Trophoblast cell (in vitro differentiated cells and primary cell): Measurements from ENCODE around the gene KRTAP4-9.
A peak's percentile ranks its signal among the peaks of the same experiment; 100 is the strongest.
"Not testable (repeated sequence)": the region's sequence is repeated elsewhere in the genome, so short reads cannot be mapped to it uniquely, and the experiment has no call there.

Experiments used
- DNase-seq, 2 donors: peaks; one replicate each; pipeline ENCODE4 v3.0.0-alpha.2; 2016
- H2AFZ ChIP-seq: 2 replicates; pipeline ENCODE4 v1.6.1; 2013; ENCODE audit warnings: low read length, moderate library complexity, mild to moderate bottlenecking; ENCODE audit not compliant: insufficient read depth, poor library complexity
- H2AK5ac ChIP-seq: 2 replicates; pipeline ENCODE4 v1.6.1; 2013; ENCODE audit warnings: mild to moderate bottlenecking, low read length
- H2BK120ac ChIP-seq: 2 replicates; pipeline ENCODE4 v1.6.1; 2013; ENCODE audit warnings: low read length, mild to moderate bottlenecking, moderate library complexity; ENCODE audit not compliant: insufficient read depth, poor library complexity
- H2BK12ac ChIP-seq: 2 replicates; pipeline ENCODE4 v1.6.1; 2013; ENCODE audit warnings: mild to moderate bottlenecking, low read length, moderate library complexity
- H2BK5ac ChIP-seq: 2 replicates; pipeline ENCODE4 v1.6.1; 2013; ENCODE audit warnings: low read length, low read depth, moderate library complexity, mild to moderate bottlenecking; ENCODE audit not compliant: poor library complexity
- H3K14ac ChIP-seq: 2 replicates; pipeline ENCODE4 v1.6.1; 2013; ENCODE audit warnings: mild to moderate bottlenecking, low read length
- H3K18ac ChIP-seq: 2 replicates; pipeline ENCODE4 v1.6.1; 2013; ENCODE audit warnings: mild to moderate bottlenecking, low read length
- H3K23ac ChIP-seq: 2 replicates; pipeline ENCODE4 v1.6.1; 2013; ENCODE audit warnings: low read length
- H3K27ac ChIP-seq: 2 replicates; pipeline ENCODE4 v1.5.1; 2013; ENCODE audit warnings: low read depth, mild to moderate bottlenecking, inconsistent platforms, low read length, moderate library complexity
- H3K27me3 ChIP-seq: 2 replicates; pipeline ENCODE4 v1.6.1; 2013; ENCODE audit warnings: inconsistent platforms, mild to moderate bottlenecking, low read length, moderate library complexity; ENCODE audit not compliant: insufficient read depth
- H3K36me3 ChIP-seq, 2 experiments: 1 replicate in 1 of 2; 2 replicates in 1 of 2; pipeline ENCODE4 v1.6.1; 2013; ENCODE audit warnings: low read length in 2 of 2, mild to moderate bottlenecking in 2 of 2, moderate library complexity in 1 of 2; ENCODE audit not compliant: insufficient read depth in 2 of 2, control insufficient read depth in 1 of 2
- H3K4ac ChIP-seq: 2 replicates; pipeline ENCODE4 v1.6.1; 2013; ENCODE audit warnings: low read depth, mild to moderate bottlenecking, low read length, moderate library complexity
- H3K4me1 ChIP-seq, 2 experiments: 1 replicate in 1 of 2; 2 replicates in 1 of 2; pipeline ENCODE4 v1.6.1; 2013; ENCODE audit warnings: low read length in 2 of 2, mild to moderate bottlenecking in 2 of 2, moderate library complexity in 1 of 2; ENCODE audit not compliant: insufficient read depth in 2 of 2, control insufficient read depth in 1 of 2
- H3K4me2 ChIP-seq: 2 replicates; pipeline ENCODE4 v1.6.1; 2013; ENCODE audit warnings: inconsistent platforms, mild to moderate bottlenecking, low read length, moderate library complexity
- H3K4me3 ChIP-seq: 2 replicates; pipeline ENCODE4 v1.5.1; 2013; ENCODE audit warnings: mild to moderate bottlenecking, low read depth, low read length, inconsistent platforms
- H3K79me1 ChIP-seq: one replicate; pipeline ENCODE4 v1.6.1; 2013; ENCODE audit warnings: low read length
- H3K79me2 ChIP-seq: 2 replicates; pipeline ENCODE4 v1.6.1; 2013; ENCODE audit warnings: low read length, mild to moderate bottlenecking; ENCODE audit not compliant: control insufficient read depth, insufficient read depth, poor library complexity
- H3K9ac ChIP-seq: 2 replicates; pipeline ENCODE4 v1.6.1; 2013; ENCODE audit warnings: mild to moderate bottlenecking, low read length
- H3K9me3 ChIP-seq: 2 replicates; pipeline ENCODE4 v1.6.1; 2013; ENCODE audit warnings: low read depth, mild to moderate bottlenecking, control low read depth, inconsistent platforms, low read length; ENCODE audit not compliant: insufficient read depth
- H4K12ac ChIP-seq: 2 replicates; pipeline ENCODE4 v1.6.1; 2013; ENCODE audit warnings: low read depth, mild to moderate bottlenecking, low read length, moderate library complexity
- H4K8ac ChIP-seq: 2 replicates; pipeline ENCODE4 v1.6.1; 2013; ENCODE audit warnings: low read depth, mild to moderate bottlenecking, low read length, moderate library complexity
- H4K91ac ChIP-seq: one replicate; pipeline ENCODE4 v1.6.1; 2013; ENCODE audit warnings: low read depth, mild to moderate bottlenecking, low read length, moderate library complexity
- whole genome bisulfite sequencing: extraction: QIAGEN DNeasy Blood & Tissue Kit; methylation state at CpG from one replicate; pipeline ENCODE4 v1.1.7; 2013; ENCODE audit warnings: missing lambda C conversion rate; ENCODE audit not compliant: insufficient read length, insufficient coverage; ENCODE audit errors: extremely low coverage; 5-methylcytosine and 5-hydroxymethylcytosine counted together

The KRTAP4-9 gene

DNA sequence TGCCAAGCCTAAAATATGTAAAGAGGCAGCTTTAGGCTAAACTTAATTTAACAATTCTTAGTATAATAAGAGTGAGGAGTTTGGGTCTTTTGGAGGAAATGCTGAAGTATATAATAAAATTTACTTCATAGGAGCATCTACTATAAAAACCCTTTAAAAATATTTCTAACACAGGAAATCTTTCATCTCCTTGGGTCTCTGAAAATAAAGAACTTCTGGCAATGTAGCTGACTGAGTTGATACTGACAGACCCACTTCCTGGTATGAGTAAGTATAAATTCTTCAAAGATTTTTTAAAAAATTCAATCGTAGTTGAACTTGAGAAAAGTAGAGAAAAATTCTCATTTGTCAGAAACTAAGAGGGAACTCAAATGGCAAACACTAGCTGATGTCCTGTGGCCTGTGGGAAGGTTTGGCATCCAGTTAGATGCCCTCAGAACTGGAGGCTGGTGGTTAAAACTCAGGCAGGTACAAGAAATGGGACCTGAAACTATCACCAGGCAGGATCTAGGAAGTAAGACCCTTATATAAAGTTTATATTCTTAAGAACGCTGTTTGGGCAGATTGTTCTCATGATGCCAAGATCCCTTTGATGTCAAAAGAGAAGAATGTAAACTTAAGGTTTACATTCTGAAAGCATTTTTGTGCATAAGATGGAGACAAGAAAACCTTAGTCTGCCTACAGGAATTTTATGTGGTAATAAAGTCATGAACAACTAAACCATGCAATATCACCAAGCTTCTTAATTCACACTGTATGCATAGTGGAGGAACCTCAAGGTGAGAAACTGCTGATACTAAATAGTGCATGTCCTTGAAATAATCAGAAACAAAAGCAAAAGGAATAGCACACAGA lies 28.9 kb downstream of the KRTAP4-9 start:
- H2AK5ac ChIP-seq = no peak overlapping the region
- no peaks in the 10 kb centered on the region for H3K36me3 ChIP-seq
- H3K9me3 ChIP-seq = no peaks in the 10 kb centered on the region
- H2BK5ac ChIP-seq = no peak overlapping the region
- no peak overlapping the region for H2BK120ac ChIP-seq
- no peak overlapping the region for H3K4me3 ChIP-seq
- H3K9ac ChIP-seq = no peak overlapping the region
- no peak overlapping the region for H3K27ac ChIP-seq
- no peak overlapping the region for H3K14ac ChIP-seq
- no peak overlapping the region for H3K18ac ChIP-seq
- no peak overlapping the region for H4K8ac ChIP-seq
- no peak overlapping the region for H3K23ac ChIP-seq
- H2BK12ac ChIP-seq = no peak overlapping the region
- no peak overlapping the region for H4K91ac ChIP-seq
- no peaks in the 10 kb centered on the region for H3K27me3 ChIP-seq
- H4K12ac ChIP-seq = no peak overlapping the region
- DNase-seq = no peak
- H3K4ac ChIP-seq = no peak overlapping the region
- WGBS = no CpG with 5 or more reads among the region's 2 CpGs
- no peaks in the 10 kb centered on the region for H3K79me1 ChIP-seq
- no peak overlapping the region for H3K4me2 ChIP-seq
- no peaks in the 10 kb centered on the region for H3K79me2 ChIP-seq
- no peaks in the 10 kb centered on the region for H3K4me1 ChIP-seq
- H2AFZ ChIP-seq = no peak overlapping the region

DNA sequence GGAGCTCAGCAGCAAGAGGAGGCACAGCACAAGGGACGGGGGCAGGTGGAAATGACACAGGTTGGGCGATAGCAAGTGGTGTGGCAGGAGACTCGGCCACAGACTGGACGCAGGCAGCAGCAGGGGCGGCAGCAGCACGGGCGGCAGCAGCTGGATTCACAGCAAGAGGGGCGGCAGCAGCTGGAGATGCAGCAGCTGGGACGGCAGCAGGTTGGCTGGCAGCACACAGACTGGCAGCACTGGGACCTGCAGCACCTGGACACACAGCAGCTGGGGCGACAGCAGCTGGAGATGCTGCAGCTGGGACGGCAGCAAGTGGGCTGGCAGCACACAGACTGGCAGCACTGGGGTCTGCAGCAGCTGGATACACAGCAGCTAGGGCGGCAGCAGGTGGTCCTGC lies 34.7 kb downstream of the KRTAP4-9 start:
- not testable (repeated sequence) for H3K18ac ChIP-seq

DNA sequence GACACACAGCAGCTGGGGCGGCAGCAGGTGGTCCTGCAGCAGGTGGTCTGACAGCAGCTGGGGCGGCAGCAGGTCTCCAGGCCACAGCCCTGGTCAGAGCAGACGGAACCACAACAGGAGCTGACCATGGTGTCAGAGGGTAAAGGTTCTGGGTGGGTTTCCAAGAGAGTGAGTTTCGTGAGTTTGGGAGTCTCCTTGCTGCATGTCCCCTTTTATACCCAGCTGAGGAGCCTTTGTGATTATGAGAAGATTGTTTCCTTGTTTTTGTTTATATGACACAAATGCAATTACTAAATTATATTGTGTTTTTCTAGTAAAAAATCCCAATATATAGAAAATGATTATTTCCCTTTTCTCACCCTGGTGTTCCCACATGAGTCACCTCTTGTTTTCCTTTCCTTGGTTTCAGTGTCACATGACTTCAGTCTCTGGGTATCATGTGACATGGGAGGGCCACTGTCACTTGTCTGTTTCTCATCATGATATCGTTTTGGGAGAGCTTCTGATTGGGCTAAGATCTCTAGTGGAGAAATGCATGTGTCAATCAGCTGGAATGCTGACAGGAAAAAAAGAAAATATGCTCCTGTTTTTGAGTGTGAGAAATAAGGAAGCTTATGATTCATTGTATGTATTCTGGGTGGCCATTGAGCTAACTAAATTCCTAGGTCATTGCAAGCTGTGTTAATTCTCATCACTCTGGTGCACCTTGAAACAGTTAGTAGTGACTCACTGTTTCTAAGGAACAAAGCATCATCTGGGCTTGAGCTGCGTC lies 35.4 kb downstream of the KRTAP4-9 start, which contains the start of gene KRTAP4-6:
TSS of gene KRTAP4-6 (minus strand) at position 185 of the 772 bp plus-strand sequence. CDS start at position 128, 57 bp downstream.
- Histone ChIP-seq H3K4me1 (no peaks in the 10 kb centered on the region), H3K4ac (no peak within 1 kb of the TSS), H3K79me1 (no peaks in the 10 kb centered on the region), H3K27me3 (no peaks in the 10 kb centered on the region), H3K36me3 (no peaks in the 10 kb centered on the region), H3K14ac (no peak within 1 kb of the TSS), H3K9me3 (peaks cover 7% of the 10 kb centered on the region), H4K8ac (no peak within 1 kb of the TSS), H2BK12ac (no peak within 1 kb of the TSS), H3K27ac (no peak within 1 kb of the TSS), H3K4me3 (peak within 1 kb of the TSS; percentile 53), H2AFZ (no peak within 1 kb of the TSS), H4K12ac (no peak within 1 kb of the TSS), H3K4me2 (no peak within 1 kb of the TSS), H2BK5ac (no peak within 1 kb of the TSS), H4K91ac (no peak within 1 kb of the TSS), H3K18ac (no peak within 1 kb of the TSS), H3K79me2 (no peaks in the 10 kb centered on the region), H3K23ac (no peak within 1 kb of the TSS), H3K9ac (no peak within 1 kb of the TSS), H2BK120ac (no peak within 1 kb of the TSS), H2AK5ac (no peak within 1 kb of the TSS)
- WGBS = no CpG with 5 or more reads among the region's 6 CpGs
- peak; percentile 73 to 90 for DNase-seq

More for the DNA sequence above, 34.7 kb downstream of the KRTAP4-9 start:
- not testable (repeated sequence) for H4K91ac ChIP-seq, H3K23ac ChIP-seq, H3K4me1 ChIP-seq, H3K27ac ChIP-seq, H4K12ac ChIP-seq, H3K27me3 ChIP-seq, H4K8ac ChIP-seq, H3K4me2 ChIP-seq, H3K79me1 ChIP-seq, H3K79me2 ChIP-seq, H2BK12ac ChIP-seq, H2BK120ac ChIP-seq, H2BK5ac ChIP-seq, H2AFZ ChIP-seq, H3K9me3 ChIP-seq, H3K9ac ChIP-seq, H3K14ac ChIP-seq, H3K36me3 ChIP-seq, H3K4ac ChIP-seq, DNase-seq, H2AK5ac ChIP-seq
- no CpG with 5 or more reads among the region's 12 CpGs for WGBS
- peak overlapping the region; percentile 53 for H3K4me3 ChIP-seq

DNA sequence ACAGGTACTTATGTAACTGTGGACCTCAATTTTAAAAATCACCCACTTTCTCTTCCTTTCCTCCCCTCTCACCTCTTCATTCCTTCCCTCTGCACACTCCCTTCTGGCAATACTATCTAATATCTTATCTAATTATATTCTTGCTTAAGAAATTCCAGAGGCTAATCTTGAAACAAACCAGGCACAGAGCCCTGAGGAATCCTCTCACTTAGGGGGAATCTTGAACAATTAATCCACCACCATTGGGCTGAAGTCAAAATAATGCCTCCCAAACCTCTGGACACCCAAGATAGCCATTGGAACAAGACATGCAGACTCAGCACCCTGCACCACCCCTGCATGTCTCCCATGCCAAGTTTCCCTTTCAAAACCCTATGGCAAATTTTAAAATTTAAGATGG lies 36.2 kb downstream of the KRTAP4-9 start:
- H3K27ac ChIP-seq = no peak overlapping the region
- DNase-seq = peak in 1 of 2 donors; percentile 34
- H4K8ac ChIP-seq = no peak overlapping the region
- H4K91ac ChIP-seq = no peak overlapping the region
- H3K4me3 ChIP-seq = no peak overlapping the region
- H3K79me2 ChIP-seq = no peaks in the 10 kb centered on the region
- no peak overlapping the region for H3K4ac ChIP-seq
- no peak overlapping the region for H2AK5ac ChIP-seq
- H2BK5ac ChIP-seq = no peak overlapping the region
- H3K9ac ChIP-seq = no peak overlapping the region
- H4K12ac ChIP-seq = no peak overlapping the region
- no peaks in the 10 kb centered on the region for H3K27me3 ChIP-seq
- H2BK120ac ChIP-seq = no peak overlapping the region
- H3K4me1 ChIP-seq = no peaks in the 10 kb centered on the region
- H3K4me2 ChIP-seq = no peak overlapping the region
- H3K18ac ChIP-seq = no peak overlapping the region
- H3K23ac ChIP-seq = no peak overlapping the region
- H3K14ac ChIP-seq = no peak overlapping the region
- H3K9me3 ChIP-seq = peaks cover 7% of the 10 kb centered on the region
- H3K79me1 ChIP-seq = no peaks in the 10 kb centered on the region
- no peak overlapping the region for H2BK12ac ChIP-seq
- H2AFZ ChIP-seq = no peak overlapping the region
- H3K36me3 ChIP-seq = no peaks in the 10 kb centered on the region
